Bronchial epithelial cell (primary cell): ENCODE results near the gene HAPLN3. TPM values are rescaled to one million over a fixed set of nuclear protein-coding genes. Genes with fewer than 3 reads are reported as not detected.

ENCODE experiments used
- DNase-seq: peaks from one replicate; pipeline ENCODE4 v3.0.0-alpha.2; 2010; ENCODE audit warnings: low read depth
- FAIRE-seq: peaks from 2 replicates; lab custom pipeline; 2011; peaks lifted over from hg19 to GRCh38; lab: Jason Lieb, UNC
- H3K27me3 ChIP-seq: 2 replicates; pipeline ENCODE4 v1.5.1; 2011; ENCODE audit warnings: low read length; ENCODE audit not compliant: control insufficient read depth, insufficient read depth
- H3K36me3 ChIP-seq: 2 replicates; pipeline ENCODE4 v1.5.1; 2011; ENCODE audit warnings: low read length; ENCODE audit not compliant: control insufficient read depth, insufficient read depth
- H3K4me3 ChIP-seq: 2 replicates; pipeline ENCODE4 v1.5.1; 2011; ENCODE audit warnings: mild to moderate bottlenecking, low read depth, low read length, control low read depth
- total RNA-seq: library from RNA; depleted of rRNA; stranded (reverse); fragments of >200 nt; gene quantifications from 2 replicates; pipeline ENCODE4 v1.2.1, GENCODE V29; 2014
- TF ChIP-seq, protein P1 (sequence below): IDR thresholded peaks from 2 replicates; pipeline ENCODE4 v1.5.1; 2011; ENCODE audit warnings: mild to moderate bottlenecking, moderate library complexity, low read length, control low read depth, inconsistent platforms; ENCODE audit not compliant: insufficient read depth, severe bottlenecking

The HAPLN3 gene
- total RNA-seq, 1 donor from 2014 or later = 1.1 TPM

DNA sequence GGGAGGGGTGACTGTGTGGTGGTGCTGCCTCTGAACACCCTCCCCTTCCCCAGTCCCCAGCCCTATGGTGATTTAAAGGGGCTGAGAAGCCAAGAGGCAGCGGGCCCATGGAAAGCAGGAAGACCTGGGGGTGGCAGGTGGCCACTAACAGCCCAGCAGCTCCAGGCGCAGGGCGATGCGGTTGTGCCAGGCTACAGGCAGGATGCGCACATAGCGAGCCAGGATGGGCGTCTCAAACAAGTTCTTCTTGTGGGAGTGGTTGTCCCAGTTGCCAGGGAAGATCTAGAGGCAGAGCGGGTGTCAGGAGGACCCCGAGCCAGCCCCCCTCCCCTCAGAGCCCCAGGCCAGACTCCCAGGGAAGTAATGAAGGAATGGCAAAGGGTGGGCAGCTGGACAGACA lies 3.9 kb upstream of the HAPLN3 start:
- TF ChIP-seq, protein P1, sequence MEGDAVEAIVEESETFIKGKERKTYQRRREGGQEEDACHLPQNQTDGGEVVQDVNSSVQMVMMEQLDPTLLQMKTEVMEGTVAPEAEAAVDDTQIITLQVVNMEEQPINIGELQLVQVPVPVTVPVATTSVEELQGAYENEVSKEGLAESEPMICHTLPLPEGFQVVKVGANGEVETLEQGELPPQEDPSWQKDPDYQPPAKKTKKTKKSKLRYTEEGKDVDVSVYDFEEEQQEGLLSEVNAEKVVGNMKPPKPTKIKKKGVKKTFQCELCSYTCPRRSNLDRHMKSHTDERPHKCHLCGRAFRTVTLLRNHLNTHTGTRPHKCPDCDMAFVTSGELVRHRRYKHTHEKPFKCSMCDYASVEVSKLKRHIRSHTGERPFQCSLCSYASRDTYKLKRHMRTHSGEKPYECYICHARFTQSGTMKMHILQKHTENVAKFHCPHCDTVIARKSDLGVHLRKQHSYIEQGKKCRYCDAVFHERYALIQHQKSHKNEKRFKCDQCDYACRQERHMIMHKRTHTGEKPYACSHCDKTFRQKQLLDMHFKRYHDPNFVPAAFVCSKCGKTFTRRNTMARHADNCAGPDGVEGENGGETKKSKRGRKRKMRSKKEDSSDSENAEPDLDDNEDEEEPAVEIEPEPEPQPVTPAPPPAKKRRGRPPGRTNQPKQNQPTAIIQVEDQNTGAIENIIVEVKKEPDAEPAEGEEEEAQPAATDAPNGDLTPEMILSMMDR = no peak

DNA sequence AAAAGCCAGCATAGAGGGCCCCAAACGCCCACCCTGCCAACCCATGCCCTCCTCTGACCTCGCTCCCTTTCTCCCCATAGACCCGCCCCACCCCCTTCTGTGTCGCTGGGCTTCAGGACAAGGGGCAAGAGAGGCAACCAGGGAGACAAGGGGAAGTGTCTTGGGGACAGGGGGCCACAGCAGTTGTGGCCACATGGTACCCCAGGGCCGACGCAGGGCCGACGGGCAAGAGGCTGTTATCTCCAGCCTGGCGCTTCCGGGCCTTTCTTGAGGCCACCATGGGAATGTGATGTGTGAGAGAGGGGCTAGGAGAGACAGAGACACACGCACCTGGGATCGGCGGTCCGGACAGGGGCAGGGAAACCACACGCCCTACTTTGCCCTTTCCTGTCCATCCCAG lies 3.4 kb upstream of the HAPLN3 start:
- no peak for FAIRE-seq
- TF ChIP-seq, protein P1 = no peak
- Histone ChIP-seq H3K4me3 (no peak overlapping the region), H3K27me3 (no peaks in the 10 kb centered on the region), H3K36me3 (no peaks in the 10 kb centered on the region)
- DNase-seq = no peak

More for the DNA sequence above, 3.9 kb upstream of the HAPLN3 start:
- DNase-seq = no peak
- Histone ChIP-seq H3K27me3 (no peaks in the 10 kb centered on the region), H3K36me3 (no peaks in the 10 kb centered on the region), H3K4me3 (no peak overlapping the region)
- FAIRE-seq = no peak

DNA sequence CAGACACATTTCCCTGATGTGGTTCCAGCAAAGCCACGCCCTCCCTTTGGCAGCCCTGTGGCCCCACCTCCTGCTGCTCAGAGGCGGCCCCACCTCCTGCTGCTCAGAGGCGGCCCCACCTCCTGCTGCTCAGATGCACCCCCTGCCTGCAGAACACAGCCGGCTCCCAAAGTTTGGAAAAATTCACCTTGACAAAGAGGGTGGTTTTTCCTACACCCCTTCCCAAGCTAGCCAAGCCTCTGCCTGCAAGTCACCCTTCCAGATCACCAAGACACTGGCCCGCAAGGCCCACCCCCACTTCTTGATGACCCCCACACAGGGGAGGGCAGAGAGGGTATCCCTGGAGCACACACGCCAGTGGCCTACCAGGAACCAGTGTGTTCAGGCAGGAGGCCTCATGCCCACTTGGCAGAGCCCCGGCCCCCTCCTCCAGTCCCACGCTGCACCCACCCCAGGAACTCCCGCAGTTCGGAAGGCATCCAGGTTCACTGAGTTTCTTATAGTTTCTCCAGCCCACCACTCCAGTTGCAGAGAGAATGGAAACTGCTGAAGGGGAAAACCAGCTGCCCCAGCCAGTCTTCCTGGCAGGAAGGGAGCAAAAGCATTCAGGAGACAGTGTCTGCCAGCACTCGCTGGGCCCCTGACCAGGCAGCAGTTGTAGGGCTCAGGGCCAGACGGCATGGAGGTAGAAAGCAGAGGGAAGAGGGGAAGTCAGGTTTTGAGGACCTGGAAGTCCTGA lies 2.3 kb upstream of the HAPLN3 start:
- TF ChIP-seq, protein P1 = peak; percentile 63
- DNase-seq (peak; percentile 71), FAIRE-seq (no peak)
- H3K27me3 ChIP-seq = no peaks in the 10 kb centered on the region
- no peak overlapping the region for H3K4me3 ChIP-seq
- no peaks in the 10 kb centered on the region for H3K36me3 ChIP-seq

DNA sequence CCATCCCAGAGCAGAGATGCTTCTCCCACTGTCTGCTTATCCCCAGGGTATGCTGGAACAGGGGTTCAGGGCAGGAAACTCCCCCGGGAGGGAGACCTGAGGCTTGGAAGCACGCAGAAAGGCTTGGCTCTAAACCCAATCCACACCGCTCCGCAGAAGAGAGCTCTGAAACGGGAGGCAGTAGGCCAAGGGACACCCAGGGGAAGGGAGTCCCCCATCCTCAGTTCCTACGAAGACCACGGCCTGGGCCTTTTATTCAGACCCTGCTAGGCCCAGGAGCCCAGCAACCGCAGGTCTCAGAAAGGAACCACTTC lies 1.8 kb upstream of the HAPLN3 start:
- Histone ChIP-seq H3K27me3 (no peaks in the 10 kb centered on the region), H3K4me3 (no peak overlapping the region), H3K36me3 (no peaks in the 10 kb centered on the region)
- DNase-seq (no peak), FAIRE-seq (no peak)
- TF ChIP-seq, protein P1 = no peak

DNA sequence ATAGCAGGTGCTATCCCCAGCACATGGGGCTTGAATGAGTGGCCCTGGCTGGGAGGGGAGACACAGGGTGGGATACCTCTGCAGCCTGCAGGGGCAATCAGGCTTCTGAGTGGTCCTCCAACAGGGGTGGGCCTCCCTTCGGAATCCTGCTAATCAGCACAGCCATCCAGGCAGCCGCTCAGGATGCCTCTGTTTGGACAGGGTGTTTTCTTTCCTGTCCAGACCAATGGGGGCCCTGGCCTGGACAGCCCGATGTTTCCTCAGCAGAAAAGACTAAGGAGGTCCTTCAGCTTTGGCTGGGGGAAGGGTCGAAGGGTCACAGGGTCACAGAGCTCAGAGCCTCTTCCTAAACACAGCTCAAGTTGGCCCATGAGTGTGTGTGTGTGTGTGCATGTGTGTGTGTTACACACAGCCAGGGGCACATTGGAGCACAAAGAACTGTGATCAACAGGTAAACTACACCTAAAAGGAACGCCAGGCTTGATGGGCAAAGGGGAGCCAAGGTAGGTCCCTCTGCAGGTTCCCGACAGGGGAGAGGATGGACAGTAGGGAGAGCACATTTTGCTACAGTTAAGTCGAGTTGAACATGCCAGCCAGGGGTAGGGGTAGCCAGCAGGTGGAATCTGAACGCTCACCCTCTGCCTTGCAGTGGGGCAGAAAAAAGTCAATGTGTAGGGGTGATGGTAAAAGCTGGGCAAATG lies 1.1 kb upstream of the HAPLN3 start:
- no peaks in the 10 kb centered on the region for H3K36me3 ChIP-seq
- FAIRE-seq = no peak

More for the DNA sequence above, 1.1 kb upstream of the HAPLN3 start:
- no peak for DNase-seq
- Histone ChIP-seq H3K27me3 (no peaks in the 10 kb centered on the region), H3K4me3 (no peak overlapping the region)
- TF ChIP-seq, protein P1 = no peak
